OCI-LY7 (cell line): Measurements from ENCODE around the gene MAML3.

Experiments
- CTCF ChIP-seq: fragments of 200-600 bp; sonication (generic); conservative IDR thresholded peaks from 2 replicates; pipeline ENCODE4 v1.5.1; 2014; ENCODE audit warnings: mild to moderate bottlenecking, antibody characterized with exemption, low read length, moderate library complexity, mixed read lengths
- EZH2phosphoT487 ChIP-seq: fragments of 200-600 bp; sonication (generic); IDR thresholded peaks from 2 replicates; pipeline ENCODE4 v1.6.1; 2018; ENCODE audit warnings: low read depth, borderline replicate concordance, mild to moderate bottlenecking, mixed run types, antibody characterized with exemption, low read length, moderate library complexity, mixed read lengths

GRCh38 chr4:139768896-139769295, 385.1 kb downstream of the MAML3 start:
- TF ChIP-seq CTCF (no peak; the same call in 1 of the 2 replicates), EZH2phosphoT487 (no peak)
